NCI-H524 (cell line): ENCODE measurements around the gene AKT3.
A peak's percentile ranks its signal among the peaks of the same experiment; 100 is the strongest.

Source experiments
- DNase-seq, 2 experiments: peaks; one replicate each; lab custom pipeline; 2025; lab: John Stamatoyannopoulos, UW

The AKT3 gene

GRCh38 chr1:243461700-243462099 lies 388.3 kb downstream of the AKT3 start:
- DNase-seq = no peak

- DNase-seq = no peak
These were observed 391.0 kb downstream of the AKT3 start for GRCh38 chr1:243459059-243459458.

- no peak for DNase-seq
These were observed 392.6 kb downstream of the AKT3 start for GRCh38 chr1:243457363-243457982.

GRCh38 chr1:243455760-243456651 lies 394.0 kb downstream of the AKT3 start:
- no peak for DNase-seq

DNA sequence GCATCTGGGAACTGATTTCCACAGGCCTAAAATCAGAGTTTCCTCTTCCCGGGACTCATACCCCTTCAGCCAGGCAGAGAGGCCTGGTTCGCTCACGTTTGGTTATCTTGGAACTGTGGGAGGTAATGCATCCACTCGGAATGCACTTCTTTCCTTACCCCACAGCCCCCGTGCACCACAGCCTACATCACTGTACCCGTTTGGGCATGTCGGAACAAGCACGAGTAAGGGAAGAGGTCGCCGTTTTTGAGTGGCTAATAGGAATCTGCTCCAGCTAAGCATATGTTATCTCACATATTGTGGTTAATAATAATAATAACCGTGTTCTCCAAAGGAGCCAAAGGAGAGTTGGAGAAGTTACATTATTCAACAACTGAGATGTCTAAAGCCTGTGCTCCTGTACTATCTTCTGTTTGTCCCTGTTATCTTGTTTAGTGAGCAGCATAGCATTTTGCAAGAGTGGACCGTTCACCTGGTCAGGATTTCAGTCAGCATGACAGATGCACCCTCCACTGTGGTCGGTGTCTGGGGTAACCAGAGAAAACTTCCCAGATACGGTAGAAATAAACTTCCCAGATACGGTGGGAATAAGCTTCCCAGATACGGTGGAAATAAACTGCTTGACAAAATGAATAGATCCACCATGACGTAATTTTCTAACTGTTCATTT lies 395.6 kb downstream of the AKT3 start:
- peak; percentile 36 to 39 for DNase-seq

GRCh38 chr1:243452092-243452491 lies 398.0 kb downstream of the AKT3 start:
- no peak for DNase-seq

DNA sequence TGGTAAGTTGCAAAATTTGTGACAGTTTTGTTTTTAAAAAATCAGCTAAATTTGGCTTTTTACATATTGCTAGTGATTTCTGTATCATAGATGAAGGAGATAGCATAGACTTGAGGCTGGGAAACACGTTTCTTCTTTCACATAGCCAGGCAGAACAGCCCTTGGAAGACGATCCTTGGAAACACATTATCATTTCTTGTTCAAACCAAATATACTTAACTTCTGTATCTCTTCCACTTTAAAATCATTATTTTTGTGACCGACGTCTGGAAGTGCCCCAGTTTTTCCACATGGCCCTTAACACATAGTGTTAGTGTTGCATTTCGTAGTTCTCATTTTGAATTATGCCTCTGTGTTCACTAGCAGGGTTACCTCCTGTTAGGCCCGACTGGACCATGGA lies 400.7 kb downstream of the AKT3 start:
- DNase-seq = no peak

- DNase-seq = no peak
These were observed 402.2 kb downstream of the AKT3 start for GRCh38 chr1:243447844-243448243.

DNA sequence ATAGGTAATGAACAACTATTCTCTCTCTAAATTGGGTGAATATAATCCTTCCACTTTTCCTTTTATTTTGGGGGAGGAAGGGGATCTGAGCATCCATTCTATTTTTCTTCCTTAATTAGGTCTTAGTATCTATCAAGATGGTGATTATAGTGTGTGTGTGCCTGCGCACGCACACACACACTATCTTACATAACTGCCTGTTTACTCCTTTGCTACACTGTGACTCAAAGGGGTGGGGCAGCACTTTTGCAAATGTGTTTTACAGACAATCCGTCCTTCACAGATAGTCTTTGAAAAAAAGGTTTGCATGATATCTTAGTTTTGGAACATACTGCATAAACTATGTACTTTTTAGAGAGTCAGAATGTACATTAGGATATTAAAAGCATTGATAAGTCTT lies 402.7 kb downstream of the AKT3 start:
- no peak for DNase-seq

GRCh38 chr1:243443557-243443956 lies 406.5 kb downstream of the AKT3 start:
- no peak for DNase-seq

- no peak for DNase-seq
These were observed 408.4 kb downstream of the AKT3 start for GRCh38 chr1:243441601-243442000.

DNA sequence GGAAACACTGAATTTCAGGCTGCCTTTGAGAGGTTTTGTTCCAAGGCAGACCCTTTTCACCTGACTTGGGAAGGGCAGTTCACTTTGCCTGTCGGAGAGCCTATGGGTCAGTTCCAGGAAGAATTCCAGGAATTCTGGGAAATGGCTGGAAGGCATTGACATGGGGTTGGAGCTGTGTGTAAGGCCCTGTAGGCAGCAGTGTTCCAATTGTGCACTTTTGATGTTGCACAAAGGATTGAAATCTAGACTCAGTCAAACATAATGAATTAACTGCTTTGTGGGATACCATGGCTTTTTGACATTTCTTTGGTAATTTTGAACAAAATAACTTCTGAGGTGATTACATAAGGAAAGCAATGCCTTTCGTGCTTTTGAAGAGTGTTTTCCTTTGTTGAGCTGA lies 409.6 kb downstream of the AKT3 start:
- DNase-seq = no peak

DNA sequence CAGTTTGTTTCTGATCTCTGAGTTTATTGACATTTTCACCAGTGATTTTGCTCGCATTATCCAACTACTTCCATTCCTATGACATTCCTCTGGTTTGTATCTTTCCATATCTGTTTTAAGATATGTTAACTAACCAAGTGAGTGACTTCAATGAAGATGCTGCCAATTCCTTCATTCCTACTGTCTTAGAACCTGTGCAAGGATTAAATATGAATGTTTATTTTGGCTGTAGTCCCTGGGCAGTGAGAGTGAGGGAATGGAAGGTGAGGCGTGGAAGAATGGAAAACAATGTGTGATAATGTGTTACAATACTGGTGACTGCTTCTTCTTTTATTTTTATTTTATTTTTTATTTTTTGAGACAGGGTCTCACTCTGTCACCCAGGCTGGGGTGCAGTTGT lies 411.2 kb downstream of the AKT3 start:
- no peak for DNase-seq
